ENCODE results near the gene IGFBP7.
"Not testable (repeated sequence)": the region's sequence is repeated elsewhere in the genome, so short reads cannot be mapped to it uniquely, and the experiment has no call there.

Gene IGFBP7

DNA sequence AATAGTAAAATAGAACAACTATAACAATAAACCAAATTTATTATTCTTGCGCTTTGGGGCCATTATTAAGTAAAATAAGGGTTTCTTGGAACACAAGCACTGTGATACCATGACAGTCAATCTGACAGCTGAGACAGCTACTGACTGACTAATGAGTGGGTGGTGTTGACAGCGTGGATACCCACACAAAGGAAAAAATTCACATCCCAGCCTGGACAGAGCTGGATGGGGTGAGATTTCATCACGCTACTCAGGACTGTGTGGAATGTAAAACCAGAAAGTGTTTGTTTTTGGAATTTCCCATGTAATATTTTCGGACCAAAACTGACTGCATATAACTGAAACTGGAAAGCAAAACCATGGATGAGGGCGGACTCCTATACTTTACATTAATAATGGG, 48.8 kb downstream of the IGFBP7 start:
- H3K9me3 ChIP-seq (ENCODE audit: insufficient read depth, low read length) = no peaks in the 10 kb centered on the region
- no peak for TF ChIP-seq ZNF274 (IDR thresholded peaks at IDR 0.05; ENCODE audit: low read depth, low read length)
- TF ChIP-seq YY1 (IDR thresholded peaks at IDR 0.05; ENCODE audit: insufficient read depth, insufficient read length) = no peak
- TF ChIP-seq SUZ12 (IDR thresholded peaks at IDR 0.05; ENCODE audit: extremely low read depth, insufficient read depth, insufficient read length) = no peak
- DNase-seq (ENCODE audit: low read depth, low spot score) = no peak
- H3K36me3 ChIP-seq (ENCODE audit: insufficient read depth, insufficient read length, low read length) = no peaks in the 10 kb centered on the region
- no peaks in the 10 kb centered on the region for H3K27me3 ChIP-seq (ENCODE audit: insufficient read depth, insufficient read length)
- no peak overlapping the region for H3K9ac ChIP-seq (ENCODE audit: insufficient read length, low read depth)
- H3K4me1 ChIP-seq (ENCODE audit: insufficient read depth, insufficient read length) = no peaks in the 10 kb centered on the region
- no peak overlapping the region for H3K4me3 ChIP-seq (ENCODE audit: insufficient read length, low read depth)

- not testable (repeated sequence) for H3K36me3 ChIP-seq (ENCODE audit: insufficient read depth, insufficient read length, low read length); H3K9ac ChIP-seq (ENCODE audit: insufficient read length, low read depth); H3K9me3 ChIP-seq (ENCODE audit: insufficient read depth, low read length); H3K4me3 ChIP-seq (ENCODE audit: insufficient read length, low read depth); DNase-seq (ENCODE audit: low read depth, low spot score); H3K4me1 ChIP-seq (ENCODE audit: insufficient read depth, insufficient read length); H3K27me3 ChIP-seq (ENCODE audit: insufficient read depth, insufficient read length)
These were observed 49.5 kb downstream of the IGFBP7 start for GRCh38 chr4:57060717-57061067.

DNA sequence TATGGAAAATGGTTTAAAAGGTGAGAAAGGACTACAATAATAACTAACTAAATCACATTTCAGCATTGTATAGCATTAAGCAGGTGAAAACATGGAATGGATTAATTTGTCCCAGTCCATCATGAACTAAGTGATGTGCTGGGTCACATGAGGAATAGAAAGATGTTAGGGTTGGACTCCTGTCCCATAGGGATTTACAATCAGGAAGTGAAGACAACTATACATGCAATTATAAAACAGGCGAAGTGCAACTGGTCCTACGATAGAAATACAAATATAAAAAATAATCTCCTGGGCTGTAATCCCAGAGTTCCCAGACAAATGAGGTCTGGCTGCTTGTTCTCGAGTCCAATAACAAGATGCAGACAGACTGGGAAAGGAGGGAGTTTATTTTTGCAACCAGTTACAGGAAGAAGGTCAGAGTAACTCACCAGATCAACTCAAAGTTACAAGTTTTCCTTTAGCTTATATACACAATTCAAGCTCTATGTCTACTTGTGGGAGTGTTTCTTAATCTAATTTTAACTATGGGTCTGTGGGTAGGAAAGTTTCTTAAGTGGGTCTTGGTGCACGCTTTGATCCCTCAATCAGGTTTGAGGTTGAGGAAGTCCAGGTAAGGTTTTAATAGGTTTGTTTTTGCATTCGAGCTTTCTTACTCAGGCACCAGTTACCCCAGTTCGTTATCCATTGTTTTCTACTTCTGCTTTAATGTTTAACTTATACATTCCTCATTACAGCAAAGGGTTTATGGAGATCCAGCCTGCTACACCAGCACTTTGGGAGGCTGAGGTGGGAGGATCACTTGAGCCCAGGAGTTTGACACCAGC, 50.1 kb downstream of the IGFBP7 start:
- Histone ChIP-seq H3K27me3 (ENCODE audit: insufficient read depth, insufficient read length) (no peaks in the 10 kb centered on the region), H3K9me3 (ENCODE audit: insufficient read depth, low read length) (no peaks in the 10 kb centered on the region), H3K9ac (ENCODE audit: insufficient read length, low read depth) (no peak overlapping the region), H3K4me3 (ENCODE audit: insufficient read length, low read depth) (no peak overlapping the region), H3K36me3 (ENCODE audit: insufficient read depth, insufficient read length, low read length) (no peaks in the 10 kb centered on the region), H3K4me1 (ENCODE audit: insufficient read depth, insufficient read length) (no peaks in the 10 kb centered on the region)
- DNase-seq (ENCODE audit: low read depth, low spot score) = no peak
- TF ChIP-seq SUZ12 (IDR thresholded peaks at IDR 0.05; ENCODE audit: extremely low read depth, insufficient read depth, insufficient read length) (no peak), YY1 (IDR thresholded peaks at IDR 0.05; ENCODE audit: insufficient read depth, insufficient read length) (no peak), ZNF274 (IDR thresholded peaks at IDR 0.05; ENCODE audit: low read depth, low read length) (no peak)

DNA sequence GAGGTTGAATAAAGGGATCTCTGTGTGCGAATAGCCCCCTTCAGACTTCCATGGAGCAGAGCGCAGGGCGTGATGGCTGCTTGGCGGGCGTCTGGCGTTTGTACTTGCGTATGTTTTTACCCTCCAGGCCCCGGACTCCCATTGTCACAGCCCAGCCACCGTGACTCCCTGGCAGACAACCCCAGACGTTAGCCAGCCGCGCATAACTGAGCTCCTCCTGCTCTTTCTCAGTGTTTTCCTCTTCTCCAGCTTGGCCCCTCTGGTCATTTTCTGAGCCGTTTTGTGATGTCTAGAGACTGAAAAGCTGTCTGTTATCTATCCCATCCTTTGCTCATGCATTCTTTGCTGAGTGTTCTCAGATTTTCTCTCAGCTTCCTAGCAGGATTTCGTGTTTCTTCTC, 54.3 kb downstream of the IGFBP7 start:
- Histone ChIP-seq H3K4me3 (ENCODE audit: insufficient read length, low read depth) (no peak overlapping the region), H3K36me3 (ENCODE audit: insufficient read depth, insufficient read length, low read length) (no peaks in the 10 kb centered on the region), H3K4me1 (ENCODE audit: insufficient read depth, insufficient read length) (no peaks in the 10 kb centered on the region), H3K27me3 (ENCODE audit: insufficient read depth, insufficient read length) (no peaks in the 10 kb centered on the region), H3K9ac (ENCODE audit: insufficient read length, low read depth) (no peak overlapping the region), H3K9me3 (ENCODE audit: insufficient read depth, low read length) (no peaks in the 10 kb centered on the region; the same call in 1 of the 2 replicates)
- TF ChIP-seq SUZ12 (IDR thresholded peaks at IDR 0.05; ENCODE audit: extremely low read depth, insufficient read depth, insufficient read length) (no peak), YY1 (IDR thresholded peaks at IDR 0.05; ENCODE audit: insufficient read depth, insufficient read length) (no peak), ZNF274 (IDR thresholded peaks at IDR 0.05; ENCODE audit: low read depth, low read length) (no peak)
- DNase-seq (ENCODE audit: low read depth, low spot score) = no peak

DNA sequence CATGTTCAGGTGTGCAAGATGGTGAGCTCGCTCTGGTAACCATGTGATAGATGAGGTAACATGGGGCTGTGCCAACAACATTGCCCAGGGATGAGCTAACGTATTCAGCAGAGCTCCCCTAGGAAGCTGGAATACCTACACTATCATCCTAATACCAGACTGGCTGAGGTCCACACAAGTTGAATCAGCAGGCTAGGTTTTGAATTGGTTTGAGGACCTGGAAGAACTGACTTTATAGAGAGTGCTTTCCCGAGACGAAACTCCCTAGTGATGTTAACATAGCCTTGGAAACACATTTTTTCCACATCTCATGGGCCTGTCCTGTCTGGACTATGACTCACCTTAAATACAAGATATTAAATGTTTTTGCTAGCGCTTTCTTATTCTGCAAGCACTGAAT, 56.7 kb downstream of the IGFBP7 start:
- TF ChIP-seq ZNF274 (IDR thresholded peaks at IDR 0.05; ENCODE audit: low read depth, low read length) (no peak), YY1 (IDR thresholded peaks at IDR 0.05; ENCODE audit: insufficient read depth, insufficient read length) (no peak), SUZ12 (IDR thresholded peaks at IDR 0.05; ENCODE audit: extremely low read depth, insufficient read depth, insufficient read length) (no peak)
- H3K9me3 ChIP-seq (ENCODE audit: insufficient read depth, low read length) = no peaks in the 10 kb centered on the region; the same call in 1 of the 2 replicates
- H3K4me1 ChIP-seq (ENCODE audit: insufficient read depth, insufficient read length) = no peaks in the 10 kb centered on the region
- no peak overlapping the region for H3K4me3 ChIP-seq (ENCODE audit: insufficient read length, low read depth)
- DNase-seq (ENCODE audit: low read depth, low spot score) = no peak
- H3K36me3 ChIP-seq (ENCODE audit: insufficient read depth, insufficient read length, low read length) = no peaks in the 10 kb centered on the region
- no peak overlapping the region for H3K9ac ChIP-seq (ENCODE audit: insufficient read length, low read depth)
- H3K27me3 ChIP-seq (ENCODE audit: insufficient read depth, insufficient read length) = no peaks in the 10 kb centered on the region

- Histone ChIP-seq H3K27me3 (ENCODE audit: insufficient read depth, insufficient read length) (no peaks in the 10 kb centered on the region), H3K9ac (ENCODE audit: insufficient read length, low read depth) (no peak overlapping the region), H3K36me3 (ENCODE audit: insufficient read depth, insufficient read length, low read length) (no peaks in the 10 kb centered on the region), H3K4me3 (ENCODE audit: insufficient read length, low read depth) (no peak overlapping the region), H3K4me1 (ENCODE audit: insufficient read depth, insufficient read length) (no peaks in the 10 kb centered on the region), H3K9me3 (ENCODE audit: insufficient read depth, low read length) (peaks cover 9% of the 10 kb centered on the region; the same call in 1 of the 2 replicates)
- no peak for DNase-seq (ENCODE audit: low read depth, low spot score)
- TF ChIP-seq YY1 (IDR thresholded peaks at IDR 0.05; ENCODE audit: insufficient read depth, insufficient read length) (no peak), SUZ12 (IDR thresholded peaks at IDR 0.05; ENCODE audit: extremely low read depth, insufficient read depth, insufficient read length) (no peak), ZNF274 (IDR thresholded peaks at IDR 0.05; ENCODE audit: low read depth, low read length) (no peak)
These were observed 58.7 kb downstream of the IGFBP7 start for GRCh38 chr4:57051524-57051923.

DNA sequence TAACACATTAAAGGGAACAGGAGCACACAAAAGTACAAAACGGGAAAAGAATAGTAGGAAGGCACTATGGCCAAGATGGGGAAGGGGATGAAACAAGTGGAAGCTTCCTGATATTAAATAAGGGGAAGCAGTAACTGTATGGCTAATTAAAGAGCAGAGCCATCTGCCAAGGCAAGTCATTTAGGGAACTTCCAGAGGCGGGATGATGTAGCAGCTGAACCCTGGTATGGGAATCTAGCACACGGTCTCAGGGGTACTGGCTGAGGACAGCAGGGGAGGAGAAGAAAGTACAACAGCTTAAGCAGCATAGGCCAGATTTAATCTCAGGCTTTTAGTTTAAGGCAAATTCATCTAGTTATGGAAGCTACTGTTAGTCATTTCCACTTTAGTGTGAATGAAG, 59.1 kb downstream of the IGFBP7 start:
- no peak for TF ChIP-seq ZNF274 (IDR thresholded peaks at IDR 0.05; ENCODE audit: low read depth, low read length)
- no peak for TF ChIP-seq SUZ12 (IDR thresholded peaks at IDR 0.05; ENCODE audit: extremely low read depth, insufficient read depth, insufficient read length)
- no peak for TF ChIP-seq YY1 (IDR thresholded peaks at IDR 0.05; ENCODE audit: insufficient read depth, insufficient read length)
- peaks cover 13% of the 10 kb centered on the region; the same call in 1 of the 2 replicates for H3K9me3 ChIP-seq (ENCODE audit: insufficient read depth, low read length)
- no peaks in the 10 kb centered on the region for H3K36me3 ChIP-seq (ENCODE audit: insufficient read depth, insufficient read length, low read length)
- H3K9ac ChIP-seq (ENCODE audit: insufficient read length, low read depth) = no peak overlapping the region
- no peaks in the 10 kb centered on the region for H3K4me1 ChIP-seq (ENCODE audit: insufficient read depth, insufficient read length)
- no peaks in the 10 kb centered on the region for H3K27me3 ChIP-seq (ENCODE audit: insufficient read depth, insufficient read length)
- DNase-seq (ENCODE audit: low read depth, low spot score) = no peak
- H3K4me3 ChIP-seq (ENCODE audit: insufficient read length, low read depth) = no peak overlapping the region
